Ovary (tissue), 3 donors: ENCODE data around the gene TENM3.

ENCODE experiments used
- POLR2A ChIP-seq: fragments of 450-650 bp; IDR thresholded peaks from one replicate; pipeline ENCODE4 v1.6.1; 2017; ENCODE audit warnings: antibody characterized with exemption, mild to moderate bottlenecking, moderate library complexity
- TF ChIP-seq, protein P1 (sequence below), 3 donors: fragments of 450-650 bp in 2 of 3; fragments of 200-600 bp in 1 of 3; IDR thresholded peaks; one replicate each; pipeline versions ENCODE4 v1.5.1 to v1.8.0; 2016 to 2022; ENCODE audit warnings: antibody characterized with exemption in 3 of 3, mild to moderate bottlenecking in 1 of 3
- donor health status: DM: no; HTN: no; CAD: no.

DNA sequence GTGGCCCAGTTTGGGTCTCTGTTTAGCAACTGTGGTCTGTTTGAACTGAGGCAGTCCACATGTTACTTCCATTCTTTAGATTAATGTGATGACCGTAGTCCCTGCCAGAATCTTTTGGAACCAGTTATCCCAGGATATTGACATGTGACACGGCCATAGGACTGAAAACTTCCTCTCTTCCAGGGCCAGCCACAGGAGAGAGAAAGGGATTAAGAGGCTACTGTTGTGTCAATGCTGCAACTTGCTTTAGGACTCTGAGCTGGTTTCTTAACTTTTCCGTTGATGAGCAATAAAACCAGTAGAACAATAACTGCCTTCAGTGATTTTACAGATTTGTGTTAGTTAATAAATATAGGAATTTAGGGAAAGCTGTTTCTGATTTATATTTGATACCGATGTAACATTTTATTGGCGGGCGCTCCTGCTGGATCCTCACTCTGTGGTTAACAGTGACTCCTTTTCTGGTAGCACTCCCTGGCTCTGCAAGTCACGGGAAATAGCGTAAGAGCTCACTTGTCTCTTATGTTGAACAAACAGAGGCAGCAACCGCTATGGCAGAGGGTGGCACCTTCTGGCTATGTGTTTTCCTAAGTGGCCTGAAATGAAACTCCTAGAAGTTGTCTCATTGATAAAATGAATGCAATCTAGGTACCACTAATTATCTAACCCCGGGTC, 2.5 kb downstream of the TENM3 start:
- TF ChIP-seq, protein P1, sequence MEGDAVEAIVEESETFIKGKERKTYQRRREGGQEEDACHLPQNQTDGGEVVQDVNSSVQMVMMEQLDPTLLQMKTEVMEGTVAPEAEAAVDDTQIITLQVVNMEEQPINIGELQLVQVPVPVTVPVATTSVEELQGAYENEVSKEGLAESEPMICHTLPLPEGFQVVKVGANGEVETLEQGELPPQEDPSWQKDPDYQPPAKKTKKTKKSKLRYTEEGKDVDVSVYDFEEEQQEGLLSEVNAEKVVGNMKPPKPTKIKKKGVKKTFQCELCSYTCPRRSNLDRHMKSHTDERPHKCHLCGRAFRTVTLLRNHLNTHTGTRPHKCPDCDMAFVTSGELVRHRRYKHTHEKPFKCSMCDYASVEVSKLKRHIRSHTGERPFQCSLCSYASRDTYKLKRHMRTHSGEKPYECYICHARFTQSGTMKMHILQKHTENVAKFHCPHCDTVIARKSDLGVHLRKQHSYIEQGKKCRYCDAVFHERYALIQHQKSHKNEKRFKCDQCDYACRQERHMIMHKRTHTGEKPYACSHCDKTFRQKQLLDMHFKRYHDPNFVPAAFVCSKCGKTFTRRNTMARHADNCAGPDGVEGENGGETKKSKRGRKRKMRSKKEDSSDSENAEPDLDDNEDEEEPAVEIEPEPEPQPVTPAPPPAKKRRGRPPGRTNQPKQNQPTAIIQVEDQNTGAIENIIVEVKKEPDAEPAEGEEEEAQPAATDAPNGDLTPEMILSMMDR (IDR thresholded peaks at IDR 0.05) = no peak
- no peak for TF ChIP-seq POLR2A
